Aorta (tissue), 5 donors: ENCODE measurements around the gene CHD5. TPM values are rescaled to one million over a fixed set of nuclear protein-coding genes. Genes with fewer than 3 reads are reported as not detected.

ENCODE experiments used
- ATAC-seq: fragments of 200-7000 bp; cut with Tn5 transposase; one replicate; pipeline ENCODE4 v1.9.1; 2022; ENCODE audit warnings: moderate library complexity; ENCODE audit not compliant: low FRiP score
- DNase-seq, 2 donors: peaks; one replicate each; pipeline ENCODE4 v3.0.0-alpha.2; 2020
- H3K27ac ChIP-seq, 2 donors: one replicate each; pipeline ENCODE4 v1.5.1; 2013; ENCODE audit warnings: low read length in 2 of 2, mild to moderate bottlenecking in 2 of 2, moderate library complexity in 2 of 2, control low read depth in 1 of 2, inconsistent platforms in 1 of 2, low read depth in 1 of 2
- H3K27me3 ChIP-seq, 2 donors: one replicate each; pipeline ENCODE4 v1.6.1; 2013; ENCODE audit warnings: control low read depth in 1 of 2, low read length in 1 of 2, mild to moderate bottlenecking in 1 of 2, moderate library complexity in 1 of 2; ENCODE audit not compliant: insufficient read depth in 2 of 2, control insufficient read depth in 1 of 2
- H3K36me3 ChIP-seq, 2 donors: one replicate each; pipeline ENCODE4 v1.6.1; 2013; ENCODE audit warnings: control low read depth in 1 of 2, low read length in 1 of 2, mild to moderate bottlenecking in 1 of 2; ENCODE audit not compliant: insufficient read depth in 2 of 2, control insufficient read depth in 1 of 2
- H3K4me1 ChIP-seq, 2 donors: one replicate each; pipeline ENCODE4 v1.6.1; 2013; ENCODE audit warnings: low read length in 2 of 2, control low read depth in 1 of 2, mild to moderate bottlenecking in 1 of 2, moderate library complexity in 1 of 2; ENCODE audit not compliant: insufficient read depth in 2 of 2, control insufficient read depth in 1 of 2
- H3K4me3 ChIP-seq, 2 donors: one replicate each; pipeline ENCODE4 v1.5.1; 2013; ENCODE audit warnings: low read length in 2 of 2, control low read depth in 1 of 2, mild to moderate bottlenecking in 1 of 2
- H3K9me3 ChIP-seq: one replicate; pipeline ENCODE4 v1.6.1; 2013; ENCODE audit warnings: mild to moderate bottlenecking, low read length; ENCODE audit not compliant: control insufficient read depth
- WGBS, 2 donors: extraction: QIAGEN DNeasy Blood & Tissue Kit; methylation state at CpG; one replicate each; pipeline ENCODE4 v1.1.7; 2013; 5-methylcytosine and 5-hydroxymethylcytosine counted together
- intact Hi-C, 2 donors: fragments of 100-400 bp; cut with DNase I; formaldehyde crosslinking; loops; one replicate each; pipeline versions ENCODE4 v1.14.2 to v1.15.0; 2022
- polyA plus RNA-seq, 2 donors: library from polyadenylated mRNA; stranded (reverse); fragments of 200-250 nt; gene quantifications; one replicate each; pipeline ENCODE4 v1.2.3, GENCODE V29; 2013
- total RNA-seq, 2 donors: library from RNA; stranded (reverse); fragmentation: NEBNext Ultra II Directional; extraction: Animal tissue kit (Norgen Biotek cat#: 25700); gene quantifications; one replicate each; pipeline ENCODE4 v1.2.1, GENCODE V29; 2021
- donor health status: healthy with polysubstance abuse.
- donor health status: Bipolar disorder and iron deficiency.
- donor health status: DM: no; HTN: no; CAD: no.
- donor health status: DM: no; HTN: no; CAD: no.
- donor health status: DM: yes; HTN: yes; CAD: no.

The CHD5 gene
- total and polyA plus RNA-seq, 4 donors, result 0.24 to 2.5 (median 0.32) TPM

DNA sequence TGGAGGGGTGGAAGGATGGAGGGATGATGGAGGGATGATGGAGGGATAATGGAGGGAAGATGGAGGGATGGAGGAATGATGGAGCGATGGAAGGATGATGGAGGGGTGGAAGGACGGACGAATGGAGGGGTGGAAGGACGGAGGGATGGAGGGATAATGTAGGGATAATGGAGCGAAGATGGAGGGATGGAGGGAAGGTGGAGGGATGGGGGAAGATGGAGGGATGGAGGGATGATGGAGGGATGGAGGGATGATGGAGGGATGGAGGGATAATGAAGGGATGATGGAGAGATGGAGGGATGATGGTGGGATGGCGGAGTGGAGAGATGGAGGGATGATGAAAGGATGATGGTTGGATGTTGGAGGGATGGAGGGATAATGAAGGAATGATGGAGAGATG, 73.1 kb downstream of the CHD5 start:
- Histone ChIP-seq H3K9me3 (no peaks in the 10 kb centered on the region), H3K4me1 (no peaks in the 10 kb centered on the region), H3K4me3 (no peak overlapping the region), H3K27ac (no peak overlapping the region), H3K36me3 (no peaks in the 10 kb centered on the region), H3K27me3 (no peaks in the 10 kb centered on the region)
- ATAC-seq, result no peak
- DNase-seq, result peak in 1 of 2 donors; percentile 2
- intact Hi-C loops, result no loop called here
- 91 to 96% methylated on average over 6 of the region's 6 CpGs for WGBS, 2 donors

- H3K27me3 ChIP-seq, result no peaks in the 10 kb centered on the region
- no peak overlapping the region for H3K4me3 ChIP-seq
- no peaks in the 10 kb centered on the region for H3K9me3 ChIP-seq
- no peaks in the 10 kb centered on the region for H3K4me1 ChIP-seq
- 90 to 91% methylated on average over 28 of the region's 28 CpGs for WGBS, 2 donors
- H3K36me3 ChIP-seq, result no peaks in the 10 kb centered on the region
- intact Hi-C loops, result no loop called here
- DNase-seq, result peak; percentile 35 to 69
- H3K27ac ChIP-seq, result no peak overlapping the region
- ATAC-seq, result no peak
Observed at GRCh38 chr1:6106321-6106731, 73.8 kb downstream of the CHD5 start.

DNA sequence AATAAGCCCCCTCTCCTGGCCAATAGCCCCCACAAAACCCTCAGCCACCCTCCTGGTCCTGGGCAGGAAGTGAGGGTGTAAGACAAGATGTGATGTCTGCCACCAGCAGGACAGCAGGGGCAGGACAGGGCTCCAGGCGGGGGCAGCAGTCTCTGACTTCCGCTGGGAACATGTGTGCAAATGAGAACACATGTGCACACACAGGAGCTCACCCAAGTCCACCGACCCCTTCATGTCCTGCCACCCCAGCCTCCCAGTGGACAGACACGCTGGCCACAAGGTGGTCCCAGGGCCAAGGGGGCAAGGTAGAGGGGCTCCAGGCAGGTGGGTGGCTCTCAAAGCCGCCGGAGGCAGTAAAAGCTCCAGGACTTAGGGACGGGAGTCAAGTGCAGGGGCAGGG, 74.4 kb downstream of the CHD5 start:
- 79% methylated on average over 7 of the region's 7 CpGs for WGBS, 2 donors
- no peak for ATAC-seq
- H3K27me3 ChIP-seq, result no peaks in the 10 kb centered on the region
- H3K4me1 ChIP-seq, result no peaks in the 10 kb centered on the region
- intact Hi-C loops, result no loop called here
- no peaks in the 10 kb centered on the region for H3K9me3 ChIP-seq
- H3K27ac ChIP-seq, result no peak overlapping the region
- no peaks in the 10 kb centered on the region for H3K36me3 ChIP-seq
- DNase-seq, result peak; percentile 40 to 69
- no peak overlapping the region for H3K4me3 ChIP-seq

GRCh38 chr1:6105218-6105679, 74.9 kb downstream of the CHD5 start:
- no peaks in the 10 kb centered on the region for H3K27me3 ChIP-seq
- H3K4me3 ChIP-seq, result no peak overlapping the region
- intact Hi-C loops, result no loop called here
- ATAC-seq, result no peak
- H3K36me3 ChIP-seq, result no peaks in the 10 kb centered on the region
- no peaks in the 10 kb centered on the region for H3K4me1 ChIP-seq
- 79 to 85% methylated on average over 12 of the region's 12 CpGs for WGBS, 2 donors
- no peak overlapping the region for H3K27ac ChIP-seq
- peak; percentile 35 to 62 for DNase-seq
- no peaks in the 10 kb centered on the region for H3K9me3 ChIP-seq

DNA sequence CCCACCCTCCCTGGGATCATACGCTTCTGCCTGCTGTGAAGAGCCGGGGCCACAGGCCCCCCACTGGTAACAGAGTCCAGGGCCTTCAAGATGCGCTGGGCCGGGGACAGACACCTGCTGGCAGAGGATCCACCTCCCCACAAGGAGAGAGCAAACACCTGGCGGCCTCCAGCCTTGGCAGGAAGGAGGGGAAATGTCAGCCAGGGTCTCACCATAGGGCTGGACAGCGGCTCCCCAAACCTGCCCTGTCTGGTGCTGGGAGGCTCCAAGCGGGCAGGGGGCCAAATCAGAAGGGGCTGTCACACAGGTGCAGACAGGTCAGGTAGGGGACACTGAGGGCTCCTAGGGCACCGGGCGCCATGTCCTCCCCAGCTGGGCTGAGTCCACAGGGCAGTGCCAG, 75.5 kb downstream of the CHD5 start:
- Histone ChIP-seq H3K36me3 (no peaks in the 10 kb centered on the region), H3K4me1 (no peaks in the 10 kb centered on the region), H3K4me3 (no peak overlapping the region), H3K27me3 (no peaks in the 10 kb centered on the region), H3K27ac (no peak overlapping the region), H3K9me3 (no peaks in the 10 kb centered on the region)
- WGBS, 2 donors, result 84 to 85% methylated on average over 9 of the region's 9 CpGs
- ATAC-seq (no peak), DNase-seq (peak; percentile 40 to 68)
- intact Hi-C loops, result no loop called here

- no peaks in the 10 kb centered on the region for H3K27me3 ChIP-seq
- intact Hi-C loops, result no loop called here
- H3K4me1 ChIP-seq, result no peaks in the 10 kb centered on the region
- no peak overlapping the region for H3K27ac ChIP-seq
- H3K36me3 ChIP-seq, result no peaks in the 10 kb centered on the region
- H3K9me3 ChIP-seq, result no peaks in the 10 kb centered on the region
- DNase-seq (peak; percentile 35 to 60), ATAC-seq (no peak)
- H3K4me3 ChIP-seq, result no peak overlapping the region
- 76 to 77% methylated on average over 13 of the region's 13 CpGs for WGBS, 2 donors
Observed at GRCh38 chr1:6103854-6104530, 76.1 kb downstream of the CHD5 start.

- no peaks in the 10 kb centered on the region for H3K27me3 ChIP-seq
Observed at GRCh38 chr1:6103111-6103853, 76.8 kb downstream of the CHD5 start.

GRCh38 chr1:6102532-6102845, 77.6 kb downstream of the CHD5 start:
- Histone ChIP-seq H3K36me3 (no peaks in the 10 kb centered on the region), H3K4me1 (no peaks in the 10 kb centered on the region), H3K27me3 (no peaks in the 10 kb centered on the region), H3K9me3 (no peaks in the 10 kb centered on the region), H3K27ac (no peak overlapping the region), H3K4me3 (no peak overlapping the region)
- intact Hi-C loops, result no loop called here
- peak in 1 of 2 donors; percentile 50 for DNase-seq
- 78 to 82% methylated on average over 9 of the region's 9 CpGs for WGBS, 2 donors
- no peak for ATAC-seq

More at GRCh38 chr1:6103111-6103853, 76.8 kb downstream of the CHD5 start:
- Histone ChIP-seq H3K9me3 (no peaks in the 10 kb centered on the region), H3K36me3 (no peaks in the 10 kb centered on the region), H3K4me3 (no peak overlapping the region), H3K4me1 (no peaks in the 10 kb centered on the region), H3K27ac (no peak overlapping the region)
- WGBS, 2 donors, result 77 to 79% methylated on average over 20 to 22 of the region's 22 CpGs
- ATAC-seq, result no peak
- peak; percentile 35 to 69 for DNase-seq
- intact Hi-C loops, result no loop called here
